HEK293 (cell line): ENCODE results near the gene WRNIP1.
A peak's percentile ranks its signal among the peaks of the same experiment; 100 is the strongest.

ENCODE experiments used
- GLI2 ChIP-seq: fragments of 450-650 bp; formaldehyde crosslinking; IDR thresholded peaks from 2 replicates; pipeline ENCODE4; 2017; ENCODE audit warnings: missing biosample characterization, missing genetic modification characterization, low read depth, borderline replicate concordance
- GLIS2 ChIP-seq: fragments of 450-650 bp; formaldehyde crosslinking; IDR thresholded peaks from 2 replicates; pipeline ENCODE4 v1.5.1; 2016; ENCODE audit warnings: missing biosample characterization, missing genetic modification characterization
- KLF9 ChIP-seq: fragments of 450-650 bp; formaldehyde crosslinking; IDR thresholded peaks from 2 replicates; pipeline ENCODE4 v1.5.1; 2016; ENCODE audit warnings: missing biosample characterization, missing genetic modification characterization, low read depth
- PRDM1 ChIP-seq: fragments of 450-650 bp; formaldehyde crosslinking; IDR thresholded peaks from 2 replicates; pipeline ENCODE4; 2016; ENCODE audit warnings: missing biosample characterization, missing genetic modification characterization
- RBAK ChIP-seq: fragments of 450-650 bp; formaldehyde crosslinking; IDR thresholded peaks from 2 replicates; pipeline ENCODE4 v1.5.1; 2016; ENCODE audit warnings: missing biosample characterization, missing genetic modification characterization
- REPIN1 ChIP-seq: fragments of 450-650 bp; formaldehyde crosslinking; IDR thresholded peaks from 2 replicates; pipeline ENCODE4 v1.5.1; 2017; ENCODE audit warnings: missing biosample characterization, missing genetic modification characterization, low read depth
- SP7 ChIP-seq: fragments of 450-650 bp; formaldehyde crosslinking; IDR thresholded peaks from 2 replicates; pipeline ENCODE4 v1.5.1; 2016; ENCODE audit warnings: missing biosample characterization, missing genetic modification characterization
- ZBTB17 ChIP-seq: fragments of 450-650 bp; formaldehyde crosslinking; IDR thresholded peaks from 2 replicates; pipeline ENCODE4 v1.5.1; 2016; ENCODE audit warnings: missing biosample characterization, missing genetic modification characterization
- ZNF214 ChIP-seq: fragments of 450-650 bp; formaldehyde crosslinking; IDR thresholded peaks from 2 replicates; pipeline ENCODE4 v1.5.1; 2017; ENCODE audit warnings: missing biosample characterization, mild to moderate bottlenecking, missing genetic modification characterization, borderline replicate concordance
- ZNF248 ChIP-seq: fragments of 450-650 bp; formaldehyde crosslinking; IDR thresholded peaks from 2 replicates; pipeline ENCODE4 v1.5.1; 2017; ENCODE audit warnings: missing biosample characterization, missing genetic modification characterization
- ZNF37A ChIP-seq: fragments of 450-650 bp; IDR thresholded peaks from 2 replicates; pipeline ENCODE4 v1.5.1; 2018; ENCODE audit warnings: missing biosample characterization, missing genetic modification characterization
- ZNF423 ChIP-seq: fragments of 450-650 bp; formaldehyde crosslinking; IDR thresholded peaks from 2 replicates; pipeline ENCODE4 v1.5.1; 2016; ENCODE audit warnings: missing biosample characterization, missing genetic modification characterization
- ZNF529 ChIP-seq: fragments of 450-650 bp; formaldehyde crosslinking; IDR thresholded peaks from 2 replicates; pipeline ENCODE4 v1.5.1; 2017; ENCODE audit warnings: missing genetic modification characterization, missing biosample characterization; ENCODE audit not compliant: insufficient replicate concordance
- ZNF600 ChIP-seq: fragments of 450-650 bp; formaldehyde crosslinking; IDR thresholded peaks from 2 replicates; pipeline ENCODE4 v1.5.1; 2016; ENCODE audit warnings: missing biosample characterization, missing genetic modification characterization
- ZNF624 ChIP-seq: fragments of 450-650 bp; formaldehyde crosslinking; IDR thresholded peaks from 2 replicates; pipeline ENCODE4 v1.5.1; 2017; ENCODE audit warnings: missing biosample characterization, missing genetic modification characterization
- ZNF654 ChIP-seq: fragments of 450-650 bp; formaldehyde crosslinking; IDR thresholded peaks from 2 replicates; pipeline ENCODE4 v1.5.1; 2016; ENCODE audit warnings: low read depth, missing biosample characterization, missing genetic modification characterization
- ZNF843 ChIP-seq: fragments of 450-650 bp; formaldehyde crosslinking; IDR thresholded peaks from 2 replicates; pipeline ENCODE4 v1.5.1; 2016; ENCODE audit warnings: missing biosample characterization, missing genetic modification characterization
- ZSCAN30 ChIP-seq: fragments of 450-650 bp; IDR thresholded peaks from 2 replicates; pipeline ENCODE4 v1.5.1; 2018; ENCODE audit warnings: missing biosample characterization, mild to moderate bottlenecking, missing genetic modification characterization, moderate library complexity
- TF ChIP-seq, protein P1 (sequence below): fragments of 450-650 bp; formaldehyde crosslinking; IDR thresholded peaks from 2 replicates; pipeline ENCODE4 v1.5.1; 2017; ENCODE audit warnings: missing biosample characterization, missing genetic modification characterization
- TF ChIP-seq, protein P2 (sequence below): fragments of 450-650 bp; formaldehyde crosslinking; conservative IDR thresholded peaks from 2 replicates; pipeline ENCODE4 v1.5.1; 2016; ENCODE audit warnings: low read depth, missing biosample characterization, missing genetic modification characterization
- TF ChIP-seq, protein P3 (sequence below): sonication (generic); formaldehyde crosslinking; IDR thresholded peaks from 2 replicates; pipeline ENCODE4 v1.8.1; 2022; ENCODE audit warnings: mild to moderate bottlenecking, moderate library complexity, missing genetic modification reagents
- TF ChIP-seq, protein P4 (sequence below): fragments of 450-650 bp; formaldehyde crosslinking; conservative IDR thresholded peaks from 2 replicates; pipeline ENCODE4 v1.5.1; 2016; ENCODE audit warnings: low read depth, missing biosample characterization, missing genetic modification characterization
- TF ChIP-seq, protein P5 (sequence below): fragments of 450-650 bp; formaldehyde crosslinking; IDR thresholded peaks from 2 replicates; pipeline ENCODE4 v1.5.1; 2016; ENCODE audit warnings: missing biosample characterization, missing genetic modification characterization
- TF ChIP-seq, protein P6 (sequence below): fragments of 450-650 bp; formaldehyde crosslinking; IDR thresholded peaks from 2 replicates; pipeline ENCODE4 v1.5.1; 2016; ENCODE audit warnings: missing biosample characterization, missing genetic modification characterization, low read depth

The WRNIP1 gene

DNA sequence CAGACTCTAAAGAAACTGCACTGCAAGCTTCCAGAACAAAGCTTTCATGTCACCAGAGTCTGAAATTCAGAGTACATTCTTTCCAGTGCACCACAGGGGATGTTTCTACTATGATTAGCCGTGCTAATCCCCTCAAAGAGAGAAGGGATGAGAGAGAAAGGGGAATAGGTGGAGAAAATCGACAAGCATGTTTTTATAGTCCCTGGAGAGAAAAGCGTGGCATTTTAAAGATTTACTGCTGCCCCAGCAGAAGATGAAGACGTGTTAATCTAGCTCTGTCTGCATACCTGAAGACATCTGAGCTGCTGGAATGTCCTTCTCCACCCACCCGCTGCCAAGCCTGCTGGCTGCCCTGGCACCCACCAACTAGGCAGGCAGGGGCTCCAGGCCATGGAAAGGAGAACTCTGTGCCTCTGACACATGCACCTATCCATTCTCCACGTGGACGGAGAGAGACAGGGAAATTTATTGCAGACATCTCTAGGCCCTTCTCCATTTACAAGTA lies 18.6 kb upstream of the WRNIP1 start (continued):
- TF ChIP-seq, protein P1, sequence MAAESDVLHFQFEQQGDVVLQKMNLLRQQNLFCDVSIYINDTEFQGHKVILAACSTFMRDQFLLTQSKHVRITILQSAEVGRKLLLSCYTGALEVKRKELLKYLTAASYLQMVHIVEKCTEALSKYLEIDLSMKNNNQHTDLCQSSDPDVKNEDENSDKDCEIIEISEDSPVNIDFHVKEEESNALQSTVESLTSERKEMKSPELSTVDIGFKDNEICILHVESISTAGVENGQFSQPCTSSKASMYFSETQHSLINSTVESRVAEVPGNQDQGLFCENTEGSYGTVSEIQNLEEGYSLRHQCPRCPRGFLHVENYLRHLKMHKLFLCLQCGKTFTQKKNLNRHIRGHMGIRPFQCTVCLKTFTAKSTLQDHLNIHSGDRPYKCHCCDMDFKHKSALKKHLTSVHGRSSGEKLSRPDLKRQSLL (tag by site-specific recombination): no peak
- TF ChIP-seq ZNF600: peak; percentile 52; the same call in 1 of the 2 replicates
- no peak for TF ChIP-seq GLIS2 (tag by site-specific recombination)
- no peak for TF ChIP-seq ZNF624 (tag by site-specific recombination)
- TF ChIP-seq SP7 (tag by site-specific recombination): peak; percentile 74
- TF ChIP-seq, protein P2, sequence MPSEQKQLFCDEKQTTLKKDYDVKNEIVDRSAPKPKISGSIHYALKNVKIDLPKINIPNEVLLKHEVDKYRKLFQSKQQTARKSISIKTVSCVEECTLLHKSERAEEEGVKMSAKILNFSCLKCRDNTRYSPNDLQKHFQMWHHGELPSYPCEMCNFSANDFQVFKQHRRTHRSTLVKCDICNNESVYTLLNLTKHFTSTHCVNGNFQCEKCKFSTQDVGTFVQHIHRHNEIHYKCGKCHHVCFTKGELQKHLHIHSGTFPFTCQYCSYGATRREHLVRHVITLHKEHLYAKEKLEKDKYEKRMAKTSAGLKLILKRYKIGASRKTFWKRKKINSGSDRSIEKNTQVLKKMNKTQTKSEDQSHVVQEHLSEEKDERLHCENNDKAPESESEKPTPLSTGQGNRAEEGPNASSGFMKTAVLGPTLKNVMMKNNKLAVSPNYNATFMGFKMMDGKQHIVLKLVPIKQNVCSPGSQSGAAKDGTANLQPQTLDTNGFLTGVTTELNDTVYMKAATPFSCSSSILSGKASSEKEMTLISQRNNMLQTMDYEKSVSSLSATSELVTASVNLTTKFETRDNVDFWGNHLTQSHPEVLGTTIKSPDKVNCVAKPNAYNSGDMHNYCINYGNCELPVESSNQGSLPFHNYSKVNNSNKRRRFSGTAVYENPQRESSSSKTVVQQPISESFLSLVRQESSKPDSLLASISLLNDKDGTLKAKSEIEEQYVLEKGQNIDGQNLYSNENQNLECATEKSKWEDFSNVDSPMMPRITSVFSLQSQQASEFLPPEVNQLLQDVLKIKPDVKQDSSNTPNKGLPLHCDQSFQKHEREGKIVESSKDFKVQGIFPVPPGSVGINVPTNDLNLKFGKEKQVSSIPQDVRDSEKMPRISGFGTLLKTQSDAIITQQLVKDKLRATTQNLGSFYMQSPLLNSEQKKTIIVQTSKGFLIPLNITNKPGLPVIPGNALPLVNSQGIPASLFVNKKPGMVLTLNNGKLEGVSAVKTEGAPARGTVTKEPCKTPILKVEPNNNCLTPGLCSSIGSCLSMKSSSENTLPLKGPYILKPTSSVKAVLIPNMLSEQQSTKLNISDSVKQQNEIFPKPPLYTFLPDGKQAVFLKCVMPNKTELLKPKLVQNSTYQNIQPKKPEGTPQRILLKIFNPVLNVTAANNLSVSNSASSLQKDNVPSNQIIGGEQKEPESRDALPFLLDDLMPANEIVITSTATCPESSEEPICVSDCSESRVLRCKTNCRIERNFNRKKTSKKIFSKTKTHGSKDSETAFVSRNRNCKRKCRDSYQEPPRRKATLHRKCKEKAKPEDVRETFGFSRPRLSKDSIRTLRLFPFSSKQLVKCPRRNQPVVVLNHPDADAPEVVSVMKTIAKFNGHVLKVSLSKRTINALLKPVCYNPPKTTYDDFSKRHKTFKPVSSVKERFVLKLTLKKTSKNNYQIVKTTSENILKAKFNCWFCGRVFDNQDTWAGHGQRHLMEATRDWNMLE: no peak
- no peak for TF ChIP-seq ZNF214 (tag by site-specific recombination)
- TF ChIP-seq, protein P3, sequence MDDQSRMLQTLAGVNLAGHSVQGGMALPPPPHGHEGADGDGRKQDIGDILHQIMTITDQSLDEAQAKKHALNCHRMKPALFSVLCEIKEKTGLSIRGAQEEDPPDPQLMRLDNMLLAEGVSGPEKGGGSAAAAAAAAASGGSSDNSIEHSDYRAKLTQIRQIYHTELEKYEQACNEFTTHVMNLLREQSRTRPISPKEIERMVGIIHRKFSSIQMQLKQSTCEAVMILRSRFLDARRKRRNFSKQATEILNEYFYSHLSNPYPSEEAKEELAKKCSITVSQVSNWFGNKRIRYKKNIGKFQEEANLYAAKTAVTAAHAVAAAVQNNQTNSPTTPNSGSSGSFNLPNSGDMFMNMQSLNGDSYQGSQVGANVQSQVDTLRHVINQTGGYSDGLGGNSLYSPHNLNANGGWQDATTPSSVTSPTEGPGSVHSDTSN (CRISPR knock-in tag): no peak
- TF ChIP-seq ZNF248 (tag by site-specific recombination): no peak
- TF ChIP-seq, protein P4, sequence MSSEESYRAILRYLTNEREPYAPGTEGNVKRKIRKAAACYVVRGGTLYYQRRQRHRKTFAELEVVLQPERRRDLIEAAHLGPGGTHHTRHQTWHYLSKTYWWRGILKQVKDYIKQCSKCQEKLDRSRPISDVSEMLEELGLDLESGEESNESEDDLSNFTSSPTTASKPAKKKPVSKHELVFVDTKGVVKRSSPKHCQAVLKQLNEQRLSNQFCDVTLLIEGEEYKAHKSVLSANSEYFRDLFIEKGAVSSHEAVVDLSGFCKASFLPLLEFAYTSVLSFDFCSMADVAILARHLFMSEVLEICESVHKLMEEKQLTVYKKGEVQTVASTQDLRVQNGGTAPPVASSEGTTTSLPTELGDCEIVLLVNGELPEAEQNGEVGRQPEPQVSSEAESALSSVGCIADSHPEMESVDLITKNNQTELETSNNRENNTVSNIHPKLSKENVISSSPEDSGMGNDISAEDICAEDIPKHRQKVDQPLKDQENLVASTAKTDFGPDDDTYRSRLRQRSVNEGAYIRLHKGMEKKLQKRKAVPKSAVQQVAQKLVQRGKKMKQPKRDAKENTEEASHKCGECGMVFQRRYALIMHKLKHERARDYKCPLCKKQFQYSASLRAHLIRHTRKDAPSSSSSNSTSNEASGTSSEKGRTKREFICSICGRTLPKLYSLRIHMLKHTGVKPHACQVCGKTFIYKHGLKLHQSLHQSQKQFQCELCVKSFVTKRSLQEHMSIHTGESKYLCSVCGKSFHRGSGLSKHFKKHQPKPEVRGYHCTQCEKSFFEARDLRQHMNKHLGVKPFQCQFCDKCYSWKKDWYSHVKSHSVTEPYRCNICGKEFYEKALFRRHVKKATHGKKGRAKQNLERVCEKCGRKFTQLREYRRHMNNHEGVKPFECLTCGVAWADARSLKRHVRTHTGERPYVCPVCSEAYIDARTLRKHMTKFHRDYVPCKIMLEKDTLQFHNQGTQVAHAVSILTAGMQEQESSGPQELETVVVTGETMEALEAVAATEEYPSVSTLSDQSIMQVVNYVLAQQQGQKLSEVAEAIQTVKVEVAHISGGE: no peak
- 0 out of 2 replicates have a peak, but pooled peaks have one; percentile 36 for TF ChIP-seq ZSCAN30
- TF ChIP-seq ZNF423: peak; percentile 63; the same call in 1 of the 2 replicates
- TF ChIP-seq, protein P5, sequence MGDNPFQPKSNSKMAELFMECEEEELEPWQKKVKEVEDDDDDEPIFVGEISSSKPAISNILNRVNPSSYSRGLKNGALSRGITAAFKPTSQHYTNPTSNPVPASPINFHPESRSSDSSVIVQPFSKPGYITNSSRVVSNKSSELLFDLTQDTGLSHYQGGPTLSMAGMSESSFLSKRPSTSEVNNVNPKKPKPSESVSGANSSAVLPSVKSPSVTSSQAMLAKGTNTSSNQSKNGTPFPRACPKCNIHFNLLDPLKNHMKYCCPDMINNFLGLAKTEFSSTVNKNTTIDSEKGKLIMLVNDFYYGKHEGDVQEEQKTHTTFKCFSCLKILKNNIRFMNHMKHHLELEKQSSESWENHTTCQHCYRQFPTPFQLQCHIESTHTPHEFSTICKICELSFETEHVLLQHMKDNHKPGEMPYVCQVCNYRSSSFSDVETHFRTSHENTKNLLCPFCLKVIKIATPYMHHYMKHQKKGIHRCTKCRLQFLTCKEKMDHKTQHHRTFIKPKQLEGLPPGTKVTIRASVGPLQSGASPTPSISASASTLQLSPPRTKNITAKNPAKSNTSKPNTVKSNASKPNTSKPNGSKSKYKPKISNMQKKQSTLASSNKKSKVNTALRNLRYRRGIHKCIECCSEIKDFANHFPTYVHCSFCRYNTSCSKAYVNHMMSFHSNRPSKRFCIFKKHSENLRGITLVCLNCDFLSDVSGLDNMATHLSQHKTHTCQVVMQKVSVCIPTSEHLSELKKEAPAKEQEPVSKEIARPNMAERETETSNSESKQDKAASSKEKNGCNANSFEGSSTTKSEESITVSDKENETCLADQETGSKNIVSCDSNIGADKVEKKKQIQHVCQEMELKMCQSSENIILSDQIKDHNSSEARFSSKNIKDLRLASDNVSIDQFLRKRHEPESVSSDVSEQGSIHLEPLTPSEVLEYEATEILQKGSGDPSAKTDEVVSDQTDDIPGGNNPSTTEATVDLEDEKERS (tag by site-specific recombination): no peak
- TF ChIP-seq ZNF654: no peak
- TF ChIP-seq KLF9 (tag by site-specific recombination): no peak
- TF ChIP-seq ZNF843 (tag by site-specific recombination): peak; percentile 70
- TF ChIP-seq RBAK (tag by site-specific recombination): no peak
- no peak for TF ChIP-seq ZNF37A
- TF ChIP-seq REPIN1 (tag by site-specific recombination): no peak
- TF ChIP-seq ZBTB17 (tag by site-specific recombination): peak; percentile 12; the same call in 1 of the 2 replicates
- TF ChIP-seq, protein P6, sequence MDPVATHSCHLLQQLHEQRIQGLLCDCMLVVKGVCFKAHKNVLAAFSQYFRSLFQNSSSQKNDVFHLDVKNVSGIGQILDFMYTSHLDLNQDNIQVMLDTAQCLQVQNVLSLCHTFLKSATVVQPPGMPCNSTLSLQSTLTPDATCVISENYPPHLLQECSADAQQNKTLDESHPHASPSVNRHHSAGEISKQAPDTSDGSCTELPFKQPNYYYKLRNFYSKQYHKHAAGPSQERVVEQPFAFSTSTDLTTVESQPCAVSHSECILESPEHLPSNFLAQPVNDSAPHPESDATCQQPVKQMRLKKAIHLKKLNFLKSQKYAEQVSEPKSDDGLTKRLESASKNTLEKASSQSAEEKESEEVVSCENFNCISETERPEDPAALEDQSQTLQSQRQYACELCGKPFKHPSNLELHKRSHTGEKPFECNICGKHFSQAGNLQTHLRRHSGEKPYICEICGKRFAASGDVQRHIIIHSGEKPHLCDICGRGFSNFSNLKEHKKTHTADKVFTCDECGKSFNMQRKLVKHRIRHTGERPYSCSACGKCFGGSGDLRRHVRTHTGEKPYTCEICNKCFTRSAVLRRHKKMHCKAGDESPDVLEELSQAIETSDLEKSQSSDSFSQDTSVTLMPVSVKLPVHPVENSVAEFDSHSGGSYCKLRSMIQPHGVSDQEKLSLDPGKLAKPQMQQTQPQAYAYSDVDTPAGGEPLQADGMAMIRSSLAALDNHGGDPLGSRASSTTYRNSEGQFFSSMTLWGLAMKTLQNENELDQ (tag by site-specific recombination): no peak
- TF ChIP-seq GLI2 (tag by site-specific recombination): no peak
- no peak for TF ChIP-seq ZNF529
- TF ChIP-seq PRDM1: no peak
